HepG2 (cell line): ENCODE data around the gene MRI1. TPM values are rescaled to one million over a fixed set of nuclear protein-coding genes. Genes with fewer than 3 reads are reported as not detected.

Source experiments
- CBX2 ChIP-seq, 2 experiments: fragments of 200-600 bp in 1 of 2; sonication (generic); formaldehyde crosslinking in 1 of 2; IDR thresholded peaks; 2 replicates each; pipeline versions ENCODE4 v1.7.0 to v1.8.1; 2018 to 2022; ENCODE audit warnings: low read depth in 2 of 2, low read length in 1 of 2, mild to moderate bottlenecking in 1 of 2, missing genetic modification reagents in 1 of 2
- EEA1 ChIP-seq: sonication (generic); formaldehyde crosslinking; IDR thresholded peaks from 2 replicates; pipeline ENCODE4 v1.5.1; 2020; ENCODE audit warnings: mild to moderate bottlenecking, missing genetic modification reagents, borderline replicate concordance
- EED ChIP-seq: sonication (generic); formaldehyde crosslinking; IDR thresholded peaks from 2 replicates; pipeline ENCODE4 v1.5.0; 2020; ENCODE audit warnings: mild to moderate bottlenecking, missing genetic modification reagents
- GABPA ChIP-seq, 2 experiments: IDR thresholded peaks; 2 replicates each; pipeline ENCODE4 v1.6.1; 2011 to 2016; ENCODE audit warnings: low read depth in 2 of 2, low read length in 1 of 2, missing biosample characterization in 1 of 2, missing genetic modification characterization in 1 of 2
- HHEX ChIP-seq: IDR thresholded peaks from 2 replicates; pipeline ENCODE4 v1.6.1; 2016; ENCODE audit warnings: control low read depth
- KLF16 ChIP-seq, 2 experiments: sonication (generic) in 1 of 2; formaldehyde crosslinking in 1 of 2; IDR thresholded peaks; 2 replicates each; pipeline versions ENCODE4 v1.6.1 to v1.8.0; 2016 to 2023; ENCODE audit warnings: missing genetic modification reagents in 2 of 2, missing compliant biosample characterization in 1 of 2
- NCOA1 ChIP-seq: sonication (generic); formaldehyde crosslinking; IDR thresholded peaks from 2 replicates; pipeline ENCODE4 v1.9.0; 2021; ENCODE audit warnings: missing genetic modification reagents
- RXRB ChIP-seq: IDR thresholded peaks from 2 replicates; pipeline ENCODE4 v1.6.1; 2016; ENCODE audit warnings: borderline replicate concordance, missing genetic modification reagents, missing compliant biosample characterization
- SPEN ChIP-seq: sonication (generic); formaldehyde crosslinking; IDR thresholded peaks from 2 replicates; pipeline ENCODE4 v1.5.1; 2020; ENCODE audit warnings: low read depth, mild to moderate bottlenecking, missing genetic modification reagents
- TP53 ChIP-seq: sonication (generic); formaldehyde crosslinking; conservative IDR thresholded peaks from 2 replicates; pipeline ENCODE4 v1.4.0; 2020; ENCODE audit warnings: missing genetic modification reagents
- ZNF124 ChIP-seq: sonication (generic); formaldehyde crosslinking; IDR thresholded peaks from 2 replicates; pipeline ENCODE4 v1.4.0; 2020; ENCODE audit warnings: missing genetic modification reagents
- ZNF225 ChIP-seq: sonication (generic); formaldehyde crosslinking; IDR thresholded peaks from 2 replicates; pipeline ENCODE4 v1.4.0; 2020; ENCODE audit warnings: mild to moderate bottlenecking, missing genetic modification reagents
- ZNF256 ChIP-seq: sonication (generic); formaldehyde crosslinking; conservative IDR thresholded peaks from 2 replicates; pipeline ENCODE4 v1.4.0; 2020; ENCODE audit warnings: missing genetic modification reagents
- ZNF577 ChIP-seq: sonication (generic); formaldehyde crosslinking; IDR thresholded peaks from 2 replicates; pipeline ENCODE4 v1.4.0; 2020; ENCODE audit warnings: mild to moderate bottlenecking, low read depth, missing genetic modification reagents, borderline replicate concordance
- ZNF580 ChIP-seq: IDR thresholded peaks from 2 replicates; pipeline ENCODE4 v1.6.1; 2016; ENCODE audit warnings: low read depth, borderline replicate concordance
- ZNF609 ChIP-seq: sonication (generic); formaldehyde crosslinking; IDR thresholded peaks from 2 replicates; pipeline ENCODE4 v1.4.0; 2020; ENCODE audit warnings: mild to moderate bottlenecking, missing genetic modification reagents, borderline replicate concordance
- ZNF678 ChIP-seq: sonication (generic); formaldehyde crosslinking; IDR thresholded peaks from 2 replicates; pipeline ENCODE4 v1.4.0; 2020; ENCODE audit warnings: mild to moderate bottlenecking, missing genetic modification reagents
- ZNF749 ChIP-seq: sonication (generic); formaldehyde crosslinking; IDR thresholded peaks from 2 replicates; pipeline ENCODE4 v1.8.0; 2022; ENCODE audit warnings: mild to moderate bottlenecking, missing genetic modification reagents, moderate library complexity, borderline replicate concordance
- ZNF782 ChIP-seq: sonication (generic); formaldehyde crosslinking; IDR thresholded peaks from 2 replicates; pipeline ENCODE4 v1.4.0; 2020; ENCODE audit warnings: missing genetic modification reagents, mild to moderate bottlenecking, borderline replicate concordance
- polyA plus RNA-seq, 8 experiments: library from polyadenylated mRNA; depleted of rRNA in 3 of 8; stranded (reverse) in 7 of 8; unstranded in 1 of 8; fragments of >200 nt; fragmentation: Illumina TruSeq in 4 of 8; extraction: Trizol in 4 of 8; gene quantifications; 2 replicates each; pipeline versions ENCODE4 v1.2.1 to v1.2.3, GENCODE V29; 2011 to 2016; ENCODE audit warnings: low read depth in 4 of 8, missing spikeins in 1 of 8, mixed read lengths in 1 of 8; ENCODE audit not compliant: insufficient read depth in 1 of 8
- total RNA-seq, 5 experiments: library from RNA; depleted of rRNA; stranded (reverse); fragments of >200 nt; fragmentation: Illumina TruSeq; extraction: Trizol; gene quantifications; 2 replicates each; pipeline ENCODE4 v1.2.3, GENCODE V29; 2016; ENCODE audit warnings: low read depth in 1 of 5
- TF ChIP-seq, protein P1 (sequence below): sonication (generic); formaldehyde crosslinking; IDR thresholded peaks from 2 replicates; pipeline ENCODE4 v1.8.0; 2022; ENCODE audit warnings: mild to moderate bottlenecking, missing genetic modification reagents, borderline replicate concordance
- TF ChIP-seq, protein P2 (sequence below): sonication (generic); formaldehyde crosslinking; IDR thresholded peaks from 2 replicates; pipeline ENCODE4 v1.5.0; 2020; ENCODE audit warnings: missing genetic modification reagents

Gene MRI1
- total and polyA plus RNA-seq, 2 of the 13 experiments (the other 11 are each of a cell fraction or from before 2014, with no cell fraction given) = 20.1 to 20.6 TPM

- no peak for TF ChIP-seq ZNF609 (CRISPR knock-in tag)
- no peak; the same call in 1 of the 2 replicates for TF ChIP-seq ZNF225 (CRISPR knock-in tag)
- TF ChIP-seq EEA1 (CRISPR knock-in tag) = no peak
- TF ChIP-seq, protein P1, sequence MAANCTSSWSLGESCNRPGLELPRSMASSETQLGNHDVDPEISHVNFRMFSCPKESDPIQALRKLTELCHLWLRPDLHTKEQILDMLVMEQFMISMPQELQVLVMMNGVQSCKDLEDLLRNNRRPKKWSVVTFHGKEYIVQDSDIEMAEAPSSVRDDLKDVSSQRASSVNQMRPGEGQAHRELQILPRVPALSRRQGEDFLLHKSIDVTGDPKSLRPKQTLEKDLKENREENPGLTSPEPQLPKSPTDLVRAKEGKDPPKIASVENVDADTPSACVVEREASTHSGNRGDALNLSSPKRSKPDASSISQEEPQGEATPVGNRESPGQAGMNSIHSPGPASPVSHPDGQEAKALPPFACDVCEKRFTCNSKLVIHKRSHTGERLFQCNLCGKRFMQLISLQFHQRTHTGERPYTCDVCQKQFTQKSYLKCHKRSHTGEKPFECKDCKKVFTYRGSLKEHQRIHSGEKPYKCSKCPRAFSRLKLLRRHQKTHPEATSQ = no peak
- no peak for TF ChIP-seq RXRB (CRISPR knock-in tag)
- TF ChIP-seq KLF16 (CRISPR knock-in tag; IDR thresholded peaks at IDR 0.05) = peak in 1 of 2 experiments; percentile 52; a peak in 1 of 4 replicates
- no peak for TF ChIP-seq ZNF782
- TF ChIP-seq ZNF256 (CRISPR knock-in tag) = no peak
- TF ChIP-seq, protein P2, sequence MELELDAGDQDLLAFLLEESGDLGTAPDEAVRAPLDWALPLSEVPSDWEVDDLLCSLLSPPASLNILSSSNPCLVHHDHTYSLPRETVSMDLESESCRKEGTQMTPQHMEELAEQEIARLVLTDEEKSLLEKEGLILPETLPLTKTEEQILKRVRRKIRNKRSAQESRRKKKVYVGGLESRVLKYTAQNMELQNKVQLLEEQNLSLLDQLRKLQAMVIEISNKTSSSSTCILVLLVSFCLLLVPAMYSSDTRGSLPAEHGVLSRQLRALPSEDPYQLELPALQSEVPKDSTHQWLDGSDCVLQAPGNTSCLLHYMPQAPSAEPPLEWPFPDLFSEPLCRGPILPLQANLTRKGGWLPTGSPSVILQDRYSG (CRISPR knock-in tag) = 0 out of 2 replicates have a peak, but pooled peaks have one; percentile 41
- TF ChIP-seq TP53 = no peak
- no peak for TF ChIP-seq ZNF124
- TF ChIP-seq HHEX (CRISPR knock-in tag) = no peak
- TF ChIP-seq ZNF580 (CRISPR knock-in tag) = peak; percentile 68; the same call in 1 of the 2 replicates
- no peak for TF ChIP-seq ZNF749
- TF ChIP-seq NCOA1 (CRISPR knock-in tag) = no peak
- no peak for TF ChIP-seq GABPA (IDR thresholded peaks at IDR 0.05; ENCODE audit: low read depth, low read length)
- TF ChIP-seq GABPA (CRISPR knock-in tag; IDR thresholded peaks at IDR 0.05; ENCODE audit: low read depth) = peak; percentile 23; the same call in 1 of the 2 replicates
- no peak for TF ChIP-seq ZNF577 (CRISPR knock-in tag)
- TF ChIP-seq ZNF678 (CRISPR knock-in tag) = no peak
- peak; percentile 38; the same call in 1 of the 2 replicates for TF ChIP-seq SPEN (CRISPR knock-in tag)
- TF ChIP-seq EED (CRISPR knock-in tag) = 0 out of 2 replicates have a peak, but pooled peaks have one; percentile 29
- no peak for TF ChIP-seq CBX2 (IDR thresholded peaks at IDR 0.05; ENCODE audit: low read depth, low read length)
- TF ChIP-seq CBX2 (CRISPR knock-in tag; IDR thresholded peaks at IDR 0.05; ENCODE audit: low read depth) = no peak
Measured at GRCh38 chr19:13731147-13731964, 33.0 kb upstream of the MRI1 start (continued).
